Measurements from ENCODE around the gene AVPR1A.

The AVPR1A gene

DNA sequence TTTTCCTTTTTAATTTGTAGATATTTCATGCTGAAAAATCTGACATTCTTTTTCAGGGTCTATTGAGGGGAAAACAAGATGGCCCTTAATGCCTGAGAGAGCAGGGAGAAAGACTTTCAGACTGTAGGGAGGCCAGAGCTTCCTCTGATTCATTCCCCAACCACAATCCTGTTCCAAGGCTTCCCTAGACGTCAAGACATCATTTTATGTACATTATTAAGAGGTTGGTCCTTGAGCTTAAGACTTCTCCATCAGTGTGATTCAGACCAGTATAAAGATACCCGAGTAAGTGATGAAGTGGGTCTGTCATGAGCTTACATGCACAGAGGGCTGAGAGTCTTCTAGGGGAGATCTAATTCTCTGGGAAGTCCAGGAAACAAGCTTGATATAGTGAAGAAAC lies 57.3 kb downstream of the AVPR1A start:
- no peak for TF ChIP-seq CTCF (IDR thresholded peaks at IDR 0.05)

DNA sequence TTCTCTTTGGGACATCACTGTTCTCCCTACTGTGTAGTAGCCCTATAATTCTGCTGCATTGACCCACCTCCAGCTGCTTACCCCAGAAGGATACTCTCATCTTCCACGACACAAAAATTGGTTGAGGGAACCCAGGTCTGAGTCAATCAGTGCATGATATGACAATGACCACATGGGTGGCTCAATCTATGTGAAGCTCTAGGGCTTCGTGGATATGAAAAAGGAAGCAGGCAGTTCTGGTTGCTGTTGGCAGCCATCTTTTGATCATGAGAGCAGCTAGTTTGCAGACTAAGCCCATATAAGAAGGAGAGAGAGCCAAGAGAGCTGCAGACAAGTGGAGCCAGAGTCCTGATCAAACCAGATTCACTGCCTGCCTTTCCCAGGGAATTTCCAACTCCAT lies 57.9 kb downstream of the AVPR1A start:
- TF ChIP-seq CTCF (IDR thresholded peaks at IDR 0.05): no peak

Measured in LNCAP (cell line).